Measurements from ENCODE around the gene HOXC10. TPM values are rescaled to one million over a fixed set of nuclear protein-coding genes. Genes with fewer than 3 reads are reported as not detected.

The HOXC10 gene
- total and polyA plus RNA-seq, 2 donors = 1.6 to 2.8 TPM

DNA sequence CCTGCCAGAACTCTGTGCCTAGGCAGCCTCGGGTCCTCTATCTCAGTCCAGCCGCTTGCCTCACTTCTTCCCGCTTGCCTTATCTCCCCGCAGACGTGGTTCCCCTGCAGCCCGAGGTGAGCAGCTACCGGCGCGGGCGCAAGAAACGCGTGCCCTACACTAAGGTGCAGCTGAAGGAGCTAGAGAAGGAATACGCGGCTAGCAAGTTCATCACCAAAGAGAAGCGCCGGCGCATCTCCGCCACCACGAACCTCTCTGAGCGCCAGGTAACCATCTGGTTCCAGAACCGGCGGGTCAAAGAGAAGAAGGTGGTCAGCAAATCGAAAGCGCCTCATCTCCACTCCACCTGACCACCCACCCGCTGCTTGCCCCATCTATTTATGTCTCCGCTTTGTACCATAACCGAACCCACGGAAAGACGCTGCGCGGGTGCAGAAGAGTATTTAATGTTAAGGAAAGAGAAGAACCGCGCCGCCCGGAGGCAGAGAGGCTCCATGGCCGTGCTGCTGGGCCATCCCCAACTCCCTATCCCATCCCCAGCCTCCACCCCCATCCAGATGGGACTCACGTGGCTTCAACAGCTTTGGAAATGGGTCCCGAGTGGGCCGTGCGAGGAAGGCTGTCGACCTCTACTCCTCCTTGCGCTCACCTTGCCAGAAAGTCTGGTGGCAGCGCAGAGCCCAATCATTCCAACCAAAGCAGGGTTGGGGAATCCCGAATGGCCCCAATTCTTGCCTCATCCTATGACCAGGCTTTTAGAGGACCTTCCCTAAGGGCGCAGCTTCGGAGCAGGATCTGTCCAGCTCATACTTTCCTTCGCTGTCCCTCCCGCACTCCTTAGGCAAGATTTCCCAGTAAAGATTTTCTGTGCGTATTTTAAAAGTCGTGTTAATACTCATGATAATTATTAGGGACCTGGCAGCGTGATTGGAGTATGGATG, 39.8 kb upstream of the HOXC10 start:
- no peak overlapping the region for H3K4me3 ChIP-seq (ENCODE audit: low read depth, low read length)
- no peak for DNase-seq (ENCODE audit: extremely low spot score)
- no peaks in the 10 kb centered on the region for H3K36me3 ChIP-seq (ENCODE audit: insufficient read depth)
- no peak overlapping the region for H3K27ac ChIP-seq (ENCODE audit: low read depth)
- no peaks in the 10 kb centered on the region for H3K4me1 ChIP-seq (ENCODE audit: insufficient read depth)
- 14% methylated on average over 51 of the region's 51 CpGs for WGBS

DNA sequence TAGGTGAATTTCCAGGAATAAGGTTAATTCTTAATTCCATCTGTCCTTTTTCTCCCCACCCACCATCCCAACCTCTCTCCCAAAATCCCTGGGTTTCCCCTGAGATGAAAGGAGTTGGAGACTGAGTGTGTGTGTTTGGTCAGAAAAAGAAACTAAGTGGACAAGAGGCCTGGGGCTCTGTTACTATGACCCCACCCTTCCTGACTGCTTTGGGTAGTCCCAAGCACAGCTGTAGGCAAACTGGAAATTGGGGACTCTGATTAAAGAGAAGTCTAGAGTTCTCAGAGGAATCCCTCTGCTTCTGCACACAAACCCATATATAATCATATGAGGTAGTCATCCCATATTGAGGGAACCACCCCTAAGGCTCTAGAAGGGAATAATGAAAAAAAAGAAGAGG, 37.2 kb upstream of the HOXC10 start:
- Histone ChIP-seq H3K36me3 (ENCODE audit: insufficient read depth) (no peaks in the 10 kb centered on the region), H3K4me1 (ENCODE audit: insufficient read depth) (no peaks in the 10 kb centered on the region), H3K27ac (ENCODE audit: low read depth) (no peak overlapping the region), H3K4me3 (ENCODE audit: low read depth, low read length) (no peak overlapping the region)
- no peak for DNase-seq (ENCODE audit: extremely low spot score)

DNA sequence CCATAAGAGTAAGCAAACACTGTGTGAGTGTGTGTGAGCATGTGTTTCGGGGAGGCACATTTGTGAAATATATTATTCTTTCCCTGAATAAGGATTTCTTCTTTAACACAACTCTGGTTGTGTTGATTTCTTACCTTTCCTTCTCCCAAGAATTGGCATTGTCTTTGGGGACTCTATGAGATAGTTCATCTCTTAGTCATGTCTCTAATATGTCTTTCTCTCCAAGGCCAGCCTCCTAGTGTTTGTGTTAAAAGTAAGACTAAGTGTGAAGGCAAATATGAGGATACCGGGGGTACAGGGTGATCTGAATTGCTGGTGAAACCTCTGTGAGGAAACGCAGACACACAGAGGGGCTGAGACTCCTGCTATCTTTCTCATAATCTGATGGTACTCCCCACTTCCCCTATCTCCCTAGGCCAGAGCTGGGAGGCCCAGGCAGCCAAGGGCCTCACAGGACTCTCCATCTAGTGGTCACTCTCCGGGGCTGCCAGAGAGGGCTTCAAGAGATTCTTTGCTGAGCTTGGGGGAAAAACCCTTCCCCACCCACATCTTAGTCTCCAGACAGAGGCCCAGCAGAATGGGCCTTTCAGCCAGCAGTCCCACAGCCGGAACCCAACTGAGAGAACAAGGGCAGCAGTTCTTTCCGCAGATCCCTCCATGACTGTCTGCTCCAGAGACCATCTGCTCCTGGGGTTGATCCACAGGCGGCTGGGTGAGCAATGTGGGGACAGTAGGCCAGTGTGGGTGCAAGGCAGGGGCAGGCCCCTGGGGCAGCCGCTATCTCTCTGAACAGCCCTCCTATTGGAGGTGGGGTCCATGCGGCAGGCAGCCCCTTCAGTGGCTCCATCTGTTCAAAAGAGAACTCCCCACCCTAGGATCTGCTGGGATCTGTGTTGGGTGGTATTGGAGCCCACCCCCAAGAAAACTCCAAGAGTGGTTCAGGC, 36.0 kb upstream of the HOXC10 start:
- Histone ChIP-seq H3K4me1 (ENCODE audit: insufficient read depth) (no peaks in the 10 kb centered on the region), H3K27ac (ENCODE audit: low read depth) (no peak overlapping the region), H3K4me3 (ENCODE audit: low read depth, low read length) (no peak overlapping the region), H3K36me3 (ENCODE audit: insufficient read depth) (no peaks in the 10 kb centered on the region)
- 69% methylated on average over 9 of the region's 9 CpGs for WGBS
- DNase-seq (ENCODE audit: extremely low spot score) = no peak

DNA sequence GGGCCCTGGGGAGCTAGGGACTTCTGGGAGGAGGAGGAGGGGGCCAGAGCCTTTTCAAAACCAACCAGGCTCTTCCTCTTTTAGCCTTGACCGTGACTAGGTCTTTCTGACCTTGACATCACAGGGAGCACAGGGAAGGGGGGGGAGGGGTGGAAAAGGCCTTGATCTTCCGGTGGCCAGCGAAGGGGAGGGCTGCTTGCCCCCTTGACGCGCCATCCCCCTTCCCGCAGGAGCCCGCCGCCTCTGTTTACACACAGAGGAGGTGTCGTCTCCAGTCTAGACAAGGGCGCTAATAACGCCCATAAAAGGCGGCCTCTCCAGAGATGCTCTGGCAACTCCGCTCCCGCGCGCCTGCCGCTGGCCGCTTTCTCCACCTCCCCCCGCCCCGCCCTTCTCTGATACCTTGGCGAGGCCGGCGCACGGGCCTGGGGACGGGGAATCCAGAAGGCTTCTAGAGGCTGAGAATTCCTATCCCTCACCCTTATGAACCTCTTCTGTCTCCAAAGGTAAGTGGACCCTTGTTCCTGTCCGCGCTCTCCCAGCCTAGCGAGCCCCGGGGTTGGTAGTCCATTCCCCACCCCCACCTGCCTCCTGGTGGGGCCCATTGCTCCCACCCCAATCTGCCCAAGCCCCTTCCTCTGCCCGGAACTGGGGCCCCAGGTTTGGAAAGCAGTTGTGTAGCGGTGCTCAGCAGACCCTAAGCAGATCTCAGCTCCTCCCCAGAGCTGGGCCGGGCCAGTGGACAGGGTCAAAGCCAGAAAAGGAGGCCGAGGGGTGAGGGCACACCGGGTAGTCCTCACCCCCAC, 35.1 kb upstream of the HOXC10 start:
- 11% methylated on average over 34 of the region's 34 CpGs for WGBS
- no peaks in the 10 kb centered on the region for H3K36me3 ChIP-seq (ENCODE audit: insufficient read depth)
- H3K27ac ChIP-seq (ENCODE audit: low read depth) = no peak overlapping the region
- DNase-seq (ENCODE audit: extremely low spot score) = no peak
- H3K4me1 ChIP-seq (ENCODE audit: insufficient read depth) = no peaks in the 10 kb centered on the region
- no peak overlapping the region for H3K4me3 ChIP-seq (ENCODE audit: low read depth, low read length)

DNA sequence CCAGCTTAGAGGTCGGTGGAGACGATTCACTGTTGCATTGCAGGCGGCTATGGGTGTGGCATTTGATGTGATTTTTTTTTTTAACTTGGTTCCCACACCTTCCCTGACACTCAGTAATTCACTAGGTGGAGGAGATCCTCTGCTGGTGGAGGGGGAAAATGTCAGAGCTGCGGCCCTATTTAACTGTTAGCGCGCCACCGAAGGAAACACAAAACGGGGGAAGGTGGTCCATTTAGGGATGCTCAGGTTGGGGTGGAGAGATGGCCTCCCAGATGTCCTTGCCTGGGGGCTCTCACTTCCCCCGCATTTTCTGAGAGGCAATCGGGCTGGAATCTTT, 34.5 kb upstream of the HOXC10 start:
- no peak for DNase-seq (ENCODE audit: extremely low spot score)
- Histone ChIP-seq H3K27ac (ENCODE audit: low read depth) (no peak overlapping the region), H3K4me1 (ENCODE audit: insufficient read depth) (no peaks in the 10 kb centered on the region), H3K36me3 (ENCODE audit: insufficient read depth) (no peaks in the 10 kb centered on the region), H3K4me3 (ENCODE audit: low read depth, low read length) (no peak overlapping the region)
- WGBS = 14% methylated on average over 10 of the region's 10 CpGs

DNA sequence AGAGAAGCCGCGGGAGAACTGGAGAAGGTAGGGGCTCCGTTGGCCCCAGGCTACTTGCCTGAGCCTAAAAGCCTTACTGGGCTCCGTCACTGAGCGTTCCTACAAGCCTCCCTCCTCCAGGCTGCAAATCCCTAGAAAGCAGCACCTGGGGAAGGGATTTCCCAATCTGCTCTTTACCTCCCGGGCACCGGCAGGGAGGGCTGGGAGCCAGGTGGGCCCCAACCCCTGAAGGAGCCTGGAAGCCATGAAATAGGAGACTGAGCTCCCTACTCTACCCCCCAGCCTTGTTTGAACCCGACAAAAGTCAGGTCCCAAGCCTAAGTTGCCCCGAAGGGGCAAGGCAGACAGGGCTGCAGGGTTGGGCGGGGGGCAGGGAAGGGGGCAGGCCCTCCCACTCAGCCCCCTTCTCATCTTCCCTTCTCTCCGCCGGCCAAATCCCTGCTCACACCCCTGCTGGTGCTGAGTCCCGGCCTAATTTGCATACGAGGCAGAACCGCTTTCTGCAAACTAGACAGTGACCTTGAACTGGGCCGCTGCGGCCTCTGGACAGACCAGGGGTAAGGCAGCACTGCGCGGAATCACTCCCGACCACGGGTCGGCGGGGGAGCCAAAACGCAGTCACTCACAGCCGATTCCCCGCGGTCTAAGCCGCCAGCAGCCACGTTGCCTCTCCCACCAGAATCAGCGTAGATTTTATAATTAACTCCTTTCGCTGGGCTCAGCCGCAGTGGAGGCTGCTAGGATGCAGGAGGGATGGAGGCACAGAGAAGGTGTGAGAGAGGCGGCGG, 34.0 kb upstream of the HOXC10 start:
- DNase-seq (ENCODE audit: extremely low spot score) = no peak
- no peaks in the 10 kb centered on the region for H3K4me1 ChIP-seq (ENCODE audit: insufficient read depth)
- H3K27ac ChIP-seq (ENCODE audit: low read depth) = no peak overlapping the region
- WGBS = 17% methylated on average over 34 of the region's 34 CpGs
- H3K36me3 ChIP-seq (ENCODE audit: insufficient read depth) = no peaks in the 10 kb centered on the region
- no peak overlapping the region for H3K4me3 ChIP-seq (ENCODE audit: low read depth, low read length)

DNA sequence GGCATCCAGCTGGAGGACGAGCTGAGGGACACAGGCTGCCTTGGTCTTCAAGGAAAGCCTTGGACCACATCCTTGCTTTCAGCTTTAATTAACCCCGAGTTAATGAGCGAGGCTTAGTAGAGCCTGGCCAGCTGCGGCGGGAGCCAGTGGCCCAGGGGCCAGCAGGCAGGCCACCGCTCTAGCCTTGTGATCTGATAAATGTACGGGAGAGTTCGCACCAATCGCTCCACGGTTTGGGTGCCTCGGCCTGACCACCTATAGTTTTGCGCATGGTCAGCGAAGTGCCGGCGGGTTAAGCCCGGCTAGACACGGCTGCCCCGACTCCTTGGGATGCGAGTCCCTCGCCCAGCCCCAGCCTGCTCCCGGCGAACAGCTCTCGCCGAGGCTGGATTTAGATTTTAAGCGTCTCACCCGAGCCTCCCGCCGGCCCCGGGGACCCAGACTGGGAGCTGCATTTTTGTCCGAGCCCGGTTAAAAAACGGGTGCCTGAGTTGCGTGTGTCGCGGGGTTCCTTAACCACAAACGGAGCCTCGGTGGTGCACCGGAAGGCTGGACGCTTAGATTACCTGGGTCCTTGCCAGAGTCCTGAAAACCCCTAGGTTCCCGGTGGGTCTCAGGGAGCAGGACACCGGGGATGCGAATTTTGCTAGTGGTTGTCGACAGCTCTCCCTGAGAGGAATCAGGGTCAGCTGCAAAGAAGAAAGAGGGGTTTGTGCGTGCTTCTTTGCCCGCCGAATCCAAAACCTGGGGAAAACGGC, 33.2 kb upstream of the HOXC10 start:
- no peak overlapping the region for H3K27ac ChIP-seq (ENCODE audit: low read depth)
- WGBS = 11% methylated on average over 47 of the region's 47 CpGs
- no peak overlapping the region for H3K4me3 ChIP-seq (ENCODE audit: low read depth, low read length)
- H3K4me1 ChIP-seq (ENCODE audit: insufficient read depth) = no peaks in the 10 kb centered on the region
- DNase-seq (ENCODE audit: extremely low spot score) = no peak
- no peaks in the 10 kb centered on the region for H3K36me3 ChIP-seq (ENCODE audit: insufficient read depth)

DNA sequence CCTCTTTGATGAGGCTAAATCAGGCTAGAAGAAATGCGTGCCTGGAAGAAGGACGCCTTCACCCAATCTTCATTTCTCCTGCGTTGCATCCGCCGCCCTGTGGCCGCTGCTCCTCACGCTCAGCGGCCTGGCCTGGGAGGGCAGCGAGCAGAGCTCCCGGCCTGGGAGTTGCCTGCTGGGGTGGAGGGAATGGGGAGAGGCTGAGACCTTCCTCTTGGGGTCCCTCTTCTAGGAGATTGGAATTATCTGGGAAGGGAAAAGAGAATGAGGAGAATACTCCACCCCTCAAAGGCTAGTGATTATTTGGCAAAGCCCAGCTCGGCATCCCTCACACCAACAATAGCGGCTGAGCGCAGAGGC, 32.6 kb upstream of the HOXC10 start:
- WGBS = 38% methylated on average over 13 of the region's 13 CpGs
- Histone ChIP-seq H3K27ac (ENCODE audit: low read depth) (no peak overlapping the region), H3K36me3 (ENCODE audit: insufficient read depth) (no peaks in the 10 kb centered on the region), H3K4me1 (ENCODE audit: insufficient read depth) (no peaks in the 10 kb centered on the region), H3K4me3 (ENCODE audit: low read depth, low read length) (no peak overlapping the region)
- no peak for DNase-seq (ENCODE audit: extremely low spot score)

DNA sequence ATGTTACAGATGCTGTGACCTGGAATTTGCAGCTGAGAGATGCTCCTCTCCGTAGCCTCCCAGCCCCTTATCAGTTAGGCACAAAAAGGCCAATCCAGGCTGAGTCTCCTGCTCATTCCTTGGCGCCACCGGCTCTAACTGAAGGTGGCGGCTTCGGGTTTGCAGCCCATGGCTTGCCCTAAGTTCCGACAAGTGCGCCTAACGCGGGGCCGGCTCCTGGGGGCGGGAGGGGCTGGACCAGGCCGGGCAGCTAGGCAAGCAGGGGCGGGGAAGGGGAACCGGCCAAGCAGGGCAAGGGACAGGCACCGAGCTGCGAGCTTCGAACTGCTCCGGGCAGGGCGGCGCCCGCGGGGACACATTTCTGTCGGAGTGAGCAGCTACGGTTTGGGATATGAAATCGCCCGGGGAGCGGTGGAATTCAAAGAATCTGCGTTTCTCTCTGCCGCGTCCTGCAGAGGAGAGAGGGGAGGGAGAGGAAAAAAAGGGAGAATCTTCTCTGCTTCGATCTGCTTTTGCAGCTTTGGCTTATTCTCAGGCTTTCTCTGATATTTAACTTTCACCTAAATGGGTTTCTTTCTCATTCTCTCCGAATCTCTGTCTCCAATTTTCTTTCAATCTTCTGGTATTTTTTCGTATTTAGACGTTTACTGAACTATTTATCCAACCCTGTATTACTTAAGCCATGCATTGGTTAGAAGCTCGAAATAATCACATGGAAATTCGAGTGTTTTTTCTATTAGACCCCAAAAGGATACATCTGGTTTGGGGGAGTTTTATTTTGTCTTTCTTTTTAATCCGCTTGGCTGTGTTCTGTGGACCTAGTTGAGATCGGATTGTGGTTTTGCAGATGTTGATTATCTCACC, 31.8 kb upstream of the HOXC10 start:
- no peak overlapping the region for H3K4me3 ChIP-seq (ENCODE audit: low read depth, low read length)
- no peaks in the 10 kb centered on the region for H3K36me3 ChIP-seq (ENCODE audit: insufficient read depth)
- H3K27ac ChIP-seq (ENCODE audit: low read depth) = no peak overlapping the region
- DNase-seq (ENCODE audit: extremely low spot score) = no peak
- 16% methylated on average over 38 of the region's 38 CpGs for WGBS
- no peaks in the 10 kb centered on the region for H3K4me1 ChIP-seq (ENCODE audit: insufficient read depth)

DNA sequence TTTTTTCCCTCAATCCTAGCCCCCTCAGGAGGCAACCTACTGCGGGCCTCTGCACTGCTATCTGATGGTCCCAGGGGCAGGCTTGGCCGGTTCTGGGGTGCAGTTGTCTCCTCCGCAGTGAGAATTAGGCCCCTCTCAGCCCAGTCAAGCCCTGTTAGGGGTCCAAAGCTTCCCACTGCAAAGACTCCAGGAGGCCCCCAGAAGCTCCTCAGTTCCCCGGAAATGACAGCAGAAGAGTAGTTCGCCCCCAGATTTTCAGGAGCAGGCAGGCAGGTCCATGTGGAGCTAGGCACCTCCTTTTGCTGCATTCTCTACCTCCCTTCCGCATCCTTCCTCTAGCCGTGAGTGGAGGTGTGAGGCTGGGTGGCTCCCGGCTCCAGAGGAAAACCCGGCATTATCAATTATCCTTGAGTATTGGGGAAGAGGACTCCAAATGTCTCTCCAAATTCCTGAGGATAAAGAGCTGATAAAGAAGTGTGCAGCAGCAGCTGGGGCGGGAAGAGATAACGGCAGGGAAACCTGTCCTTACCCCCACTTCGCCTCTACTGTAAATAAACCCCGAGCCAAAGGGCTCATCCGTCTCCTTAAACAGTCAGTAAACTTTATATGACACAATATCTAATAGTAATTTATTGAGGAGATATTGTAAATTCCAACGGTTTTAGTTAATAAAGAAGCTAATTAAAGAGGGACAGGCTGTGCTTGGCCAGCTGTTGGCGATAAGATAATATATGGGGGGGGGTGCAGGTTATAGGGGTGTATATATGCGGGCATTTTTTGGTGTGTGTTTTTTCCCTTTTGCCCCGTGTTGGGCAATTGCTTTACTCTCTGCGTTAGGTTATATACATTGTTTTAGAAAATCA, 30.9 kb upstream of the HOXC10 start:
- WGBS = 20% methylated on average over 19 of the region's 19 CpGs
- Histone ChIP-seq H3K4me3 (ENCODE audit: low read depth, low read length) (no peak overlapping the region), H3K27ac (ENCODE audit: low read depth) (no peak overlapping the region), H3K36me3 (ENCODE audit: insufficient read depth) (no peaks in the 10 kb centered on the region), H3K4me1 (ENCODE audit: insufficient read depth) (no peaks in the 10 kb centered on the region)
- no peak for DNase-seq (ENCODE audit: extremely low spot score)

DNA sequence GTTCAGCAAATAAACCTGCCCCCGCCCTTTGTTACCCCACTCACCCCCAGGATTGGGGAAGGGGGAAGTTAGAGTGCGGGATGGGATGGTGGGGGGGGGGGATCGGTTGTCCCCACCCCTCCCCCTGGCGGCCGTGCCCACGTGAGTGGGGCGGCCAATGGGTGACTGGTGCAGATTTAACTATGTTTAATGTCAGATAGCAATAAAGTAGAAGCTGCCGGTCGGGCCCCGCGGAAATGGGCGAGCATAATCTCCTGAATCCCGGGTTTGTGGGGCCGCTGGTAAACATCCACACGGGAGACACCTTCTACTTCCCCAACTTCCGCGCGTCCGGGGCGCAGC, 30.3 kb upstream of the HOXC10 start, which contains the start of gene HOXC12:
HOXC12 (plus strand) TSS at position 210 of the 342 bp plus-strand sequence; CDS start at position 237, 27 bp downstream.
- no peak within 1 kb of the TSS for H3K4me3 ChIP-seq (ENCODE audit: low read depth, low read length)
- H3K4me1 ChIP-seq (ENCODE audit: insufficient read depth) = no peaks in the 10 kb centered on the region
- DNase-seq (ENCODE audit: extremely low spot score) = no peak
- WGBS = 2% methylated on average over 20 of the region's 20 CpGs
- no peaks in the 10 kb centered on the region for H3K36me3 ChIP-seq (ENCODE audit: insufficient read depth)
- no peak within 1 kb of the TSS for H3K27ac ChIP-seq (ENCODE audit: low read depth)
